Measurements from ENCODE around the gene HOPX.
"Not testable (repeated sequence)": the region's sequence is repeated elsewhere in the genome, so short reads cannot be mapped to it uniquely, and the experiment has no call there.

The HOPX gene, protein sequence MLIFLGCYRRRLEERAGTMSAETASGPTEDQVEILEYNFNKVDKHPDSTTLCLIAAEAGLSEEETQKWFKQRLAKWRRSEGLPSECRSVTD
- total RNA-seq = 6.8 to 119 (median 42.6) reads per million in 4 experiments

DNA sequence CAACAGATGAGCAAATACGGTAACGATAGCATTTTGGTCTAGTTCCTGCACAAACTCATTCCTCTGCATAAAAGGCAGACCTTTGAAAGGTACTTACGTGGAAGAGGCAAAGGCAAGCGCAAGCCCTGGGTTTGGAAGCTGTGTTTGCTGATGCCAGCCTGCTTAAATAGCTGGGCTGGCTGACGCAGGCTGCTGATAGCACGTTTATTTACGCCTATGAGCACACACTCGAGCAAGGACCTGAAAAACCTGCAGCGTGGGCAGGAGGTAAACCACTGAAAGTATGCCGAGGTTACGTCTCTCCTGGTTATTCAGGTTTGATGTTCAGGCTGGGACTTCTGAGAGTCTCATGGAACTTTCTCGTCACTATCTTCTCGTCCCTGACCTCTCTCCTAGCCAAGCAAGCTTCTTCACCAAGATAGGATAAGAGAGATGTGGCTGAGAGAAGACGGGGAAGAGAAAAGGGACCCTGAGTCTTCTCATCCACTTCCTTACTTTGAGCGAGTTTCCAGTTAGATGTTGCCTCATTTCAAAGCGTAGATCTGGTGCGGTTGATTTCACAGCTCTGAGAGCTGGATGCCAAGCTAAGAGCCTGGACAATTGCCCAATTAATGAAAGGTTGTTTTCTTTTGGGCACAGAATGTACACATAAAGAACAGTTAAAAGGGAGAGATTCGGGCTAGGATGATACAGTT lies at the start of gene HOPX:
Gene HOPX (minus strand): TSS at position 139 of the 695 bp plus-strand sequence. CDS start 23,480 bp downstream, outside the sequence.
- DNase-seq = no peak

DNA sequence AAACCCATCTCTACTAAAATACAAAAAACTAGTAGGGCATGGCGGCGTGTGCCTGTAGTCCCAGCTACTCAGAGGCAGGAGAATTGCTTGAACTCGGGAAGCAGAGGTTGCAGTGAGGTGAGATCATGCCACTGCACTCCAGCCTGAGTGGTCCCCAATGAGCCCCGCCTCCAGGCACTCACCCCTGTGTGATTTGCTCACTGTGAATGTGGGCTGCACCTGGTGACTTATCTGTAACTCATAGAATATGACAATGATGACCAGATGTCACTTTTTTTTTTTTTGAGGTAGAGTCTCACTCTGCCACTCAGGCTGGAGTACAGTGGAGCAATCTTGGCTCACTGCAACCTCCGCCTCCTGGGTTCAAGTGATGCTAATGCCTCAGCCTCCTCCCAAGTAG lies 49.0 kb upstream of the HOPX start:
- DNase-seq = no peak

GRCh38 chr4:56728512-56728911 lies 47.4 kb upstream of the HOPX start:
- DNase-seq = no peak

DNA sequence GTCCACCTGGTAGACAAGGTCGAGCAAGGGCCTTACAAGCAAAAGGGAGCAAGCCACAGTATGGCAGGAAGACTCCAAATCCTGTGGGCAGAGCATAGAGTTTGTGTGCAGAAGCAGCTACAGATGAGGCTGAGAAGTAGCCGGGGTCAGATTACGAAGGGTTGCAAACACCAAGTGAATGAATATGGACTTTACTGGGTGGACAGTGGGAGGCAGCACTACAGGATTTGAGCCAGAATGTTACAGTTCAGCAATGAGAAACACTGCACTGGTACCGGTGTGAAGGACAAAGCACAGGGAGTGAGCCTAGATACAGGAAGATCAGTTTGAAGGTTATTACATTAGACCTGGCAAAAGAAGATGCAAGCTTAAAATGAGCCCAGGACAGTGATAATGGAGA lies 46.1 kb upstream of the HOPX start:
- DNase-seq = no peak

DNA sequence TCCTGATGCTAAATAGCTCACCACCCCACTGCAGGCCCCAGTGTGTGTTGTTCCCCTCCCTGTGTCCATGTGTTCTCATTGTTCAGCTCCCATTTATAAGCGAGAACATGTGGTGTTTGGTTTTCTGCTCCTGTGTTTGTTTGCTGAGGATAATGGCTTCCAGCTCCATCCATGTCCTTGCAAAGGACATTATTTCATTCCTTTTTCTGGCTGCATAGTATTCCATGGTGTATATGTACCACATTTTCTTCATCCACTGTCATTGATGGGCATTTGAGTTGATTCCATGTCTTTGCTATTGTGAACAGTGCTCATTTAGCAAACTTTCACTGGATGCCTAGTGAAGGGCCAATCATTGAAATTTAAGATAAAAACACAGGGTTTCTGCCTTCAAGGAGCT lies 45.5 kb upstream of the HOPX start:
- not testable (repeated sequence) for DNase-seq

GRCh38 chr4:56723659-56724230 lies 42.6 kb upstream of the HOPX start:
- no peak for DNase-seq

DNA sequence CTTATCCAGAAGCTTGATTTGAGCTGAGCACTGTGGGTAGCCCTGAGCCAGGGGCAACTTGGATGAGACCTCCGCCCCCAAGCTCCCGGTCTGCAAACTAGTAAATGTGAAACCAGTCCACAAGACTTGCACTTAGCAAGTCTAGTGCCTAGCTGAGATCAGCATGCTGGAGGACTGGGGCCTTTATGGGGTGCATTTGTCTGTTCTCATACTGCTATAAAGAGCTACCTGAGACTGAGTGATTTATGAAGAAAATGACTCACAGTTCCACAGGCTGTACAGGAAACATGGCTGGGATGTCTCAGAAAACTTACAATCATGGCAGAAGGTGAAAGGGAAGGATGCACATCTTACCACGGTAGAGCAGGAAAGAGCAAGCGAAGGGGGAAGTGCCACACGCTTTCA lies 42.1 kb upstream of the HOPX start:
- DNase-seq = no peak

DNA sequence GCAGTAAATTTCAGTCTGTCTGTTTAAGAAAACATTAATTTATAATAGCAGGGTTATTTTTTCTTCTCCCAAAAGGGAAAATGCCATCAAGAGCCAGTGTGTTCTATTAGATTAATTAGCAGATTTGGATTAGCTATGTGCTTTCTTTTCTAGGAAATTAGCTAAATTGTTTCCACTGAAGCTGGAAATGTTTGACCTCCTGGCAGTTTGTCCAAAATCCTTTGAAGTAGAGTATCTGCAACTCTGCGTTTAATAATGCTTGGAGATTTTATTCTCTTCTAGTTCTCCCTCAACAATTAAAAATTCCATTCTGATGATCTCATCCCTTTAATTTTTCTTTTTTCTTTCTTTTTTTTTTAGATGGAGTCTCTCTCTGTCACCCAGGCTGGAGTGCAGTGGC lies 27.1 kb upstream of the HOPX start:
- no peak for DNase-seq

DNA sequence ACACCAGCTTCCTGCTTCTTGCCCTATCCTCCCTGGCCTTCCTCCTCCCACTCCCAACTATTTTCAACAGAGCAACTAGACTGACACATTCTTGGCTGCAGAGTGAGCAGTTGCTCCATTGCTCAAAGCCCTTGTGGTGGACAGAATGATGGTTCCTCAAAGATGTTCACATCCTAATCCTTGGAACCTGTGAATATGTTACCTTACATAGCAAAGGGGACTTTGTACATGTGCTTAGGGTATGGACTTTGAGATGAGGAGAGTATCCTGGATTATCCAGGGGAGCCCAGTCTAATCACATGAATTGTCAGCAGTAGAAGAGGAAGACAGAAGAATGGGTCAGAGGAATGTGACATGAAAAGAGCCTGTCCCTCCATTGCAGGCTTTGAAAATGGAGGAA lies 24.9 kb upstream of the HOPX start:
- no peak for DNase-seq

DNA sequence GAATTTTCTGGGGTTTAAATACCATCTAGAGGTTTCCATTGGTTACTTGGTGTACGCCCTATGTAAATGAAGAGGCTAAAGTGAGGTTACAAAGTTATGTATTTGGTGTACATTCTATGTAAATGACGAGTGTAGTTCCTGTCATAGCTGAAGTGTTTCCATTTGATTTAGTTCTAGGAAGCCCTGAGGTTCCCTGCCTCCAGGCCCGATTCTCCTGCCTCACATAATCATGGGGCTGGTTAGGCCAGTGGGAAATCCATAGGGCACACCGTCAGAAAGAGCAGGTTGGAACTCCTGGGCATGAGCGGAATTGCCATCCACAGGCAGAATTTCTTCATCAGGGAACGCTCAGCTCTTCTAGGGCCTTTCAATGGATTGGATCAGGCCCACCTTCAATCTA lies 24.2 kb upstream of the HOPX start:
- DNase-seq = no peak

- DNase-seq = no peak
Measured at GRCh38 chr4:56704089-56704871, 23.2 kb upstream of the HOPX start.

GRCh38 chr4:56703378-56703777 lies 22.3 kb upstream of the HOPX start:
- DNase-seq = no peak

DNA sequence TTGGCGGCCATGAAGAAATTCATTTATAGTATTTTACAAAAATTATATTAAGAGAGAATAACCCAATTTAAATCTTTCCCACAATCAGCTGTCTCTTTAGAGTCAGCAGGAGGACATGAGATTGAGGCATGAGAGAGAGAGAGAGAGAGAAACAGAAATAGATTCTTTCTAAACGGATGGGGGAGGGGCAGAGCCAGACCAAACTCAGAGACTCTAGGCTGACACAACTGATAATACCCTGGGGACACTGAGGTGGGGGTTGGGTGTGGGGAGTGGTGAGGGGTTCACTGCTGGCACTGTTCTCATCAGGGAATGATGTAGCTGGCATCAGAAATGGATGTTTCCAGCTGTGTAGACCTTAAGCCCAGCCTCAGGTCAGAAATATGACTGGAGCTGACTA lies 20.5 kb upstream of the HOPX start:
- no peak for DNase-seq

GRCh38 chr4:56701161-56701480 lies 20.0 kb upstream of the HOPX start:
- no peak for DNase-seq

- no peak for DNase-seq
Measured at GRCh38 chr4:56699537-56700105, 18.5 kb upstream of the HOPX start.

GRCh38 chr4:56698329-56698728 lies 17.2 kb upstream of the HOPX start:
- no peak for DNase-seq

- DNase-seq = no peak
Measured at GRCh38 chr4:56696056-56696455, 15.0 kb upstream of the HOPX start.

DNA sequence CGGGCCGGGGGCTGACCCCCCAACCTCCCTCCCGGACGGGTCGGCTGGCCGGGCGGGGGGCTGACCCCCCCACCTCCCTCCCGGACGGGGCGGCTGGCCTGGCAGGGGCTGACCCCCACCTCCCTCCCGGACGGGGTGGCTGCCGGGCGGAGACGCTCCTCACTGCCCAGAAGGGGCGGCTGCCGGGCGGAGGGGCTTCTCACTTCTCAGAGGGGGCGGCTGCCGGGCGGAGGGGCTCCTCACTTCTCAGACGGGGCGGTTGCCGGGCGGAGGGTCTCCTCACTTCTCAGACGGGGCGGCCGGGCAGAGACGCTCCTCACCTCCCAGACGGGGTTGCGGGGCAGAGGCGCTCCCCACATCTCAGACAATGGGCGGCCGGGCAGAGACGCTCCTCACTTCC lies 12.4 kb upstream of the HOPX start:
- not testable (repeated sequence) for DNase-seq

GRCh38 chr4:56692576-56692975 lies 11.5 kb upstream of the HOPX start:
- no peak for DNase-seq

- DNase-seq = no peak
Measured at GRCh38 chr4:56691425-56691824, 10.3 kb upstream of the HOPX start.

DNA sequence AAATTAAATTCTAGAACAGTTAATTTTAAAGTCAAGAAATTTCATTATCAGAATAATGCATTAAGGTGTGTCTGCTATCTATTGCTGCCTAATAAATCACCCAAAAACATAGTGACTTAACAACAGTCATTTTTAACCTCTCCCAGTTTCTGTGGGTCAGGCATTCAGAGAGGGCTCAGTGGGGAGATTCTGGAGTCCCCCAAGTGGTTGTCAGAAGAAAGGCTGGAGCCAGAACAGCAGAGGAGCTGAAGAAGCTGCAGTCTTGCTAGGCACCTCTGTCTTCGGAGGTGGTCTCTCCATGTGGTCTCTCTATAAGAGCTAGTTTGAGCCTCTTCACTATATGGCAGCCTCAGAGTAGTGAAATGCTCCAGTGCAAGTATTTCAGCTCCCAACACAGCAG lies 9.3 kb upstream of the HOPX start:
- DNase-seq = no peak

DNA sequence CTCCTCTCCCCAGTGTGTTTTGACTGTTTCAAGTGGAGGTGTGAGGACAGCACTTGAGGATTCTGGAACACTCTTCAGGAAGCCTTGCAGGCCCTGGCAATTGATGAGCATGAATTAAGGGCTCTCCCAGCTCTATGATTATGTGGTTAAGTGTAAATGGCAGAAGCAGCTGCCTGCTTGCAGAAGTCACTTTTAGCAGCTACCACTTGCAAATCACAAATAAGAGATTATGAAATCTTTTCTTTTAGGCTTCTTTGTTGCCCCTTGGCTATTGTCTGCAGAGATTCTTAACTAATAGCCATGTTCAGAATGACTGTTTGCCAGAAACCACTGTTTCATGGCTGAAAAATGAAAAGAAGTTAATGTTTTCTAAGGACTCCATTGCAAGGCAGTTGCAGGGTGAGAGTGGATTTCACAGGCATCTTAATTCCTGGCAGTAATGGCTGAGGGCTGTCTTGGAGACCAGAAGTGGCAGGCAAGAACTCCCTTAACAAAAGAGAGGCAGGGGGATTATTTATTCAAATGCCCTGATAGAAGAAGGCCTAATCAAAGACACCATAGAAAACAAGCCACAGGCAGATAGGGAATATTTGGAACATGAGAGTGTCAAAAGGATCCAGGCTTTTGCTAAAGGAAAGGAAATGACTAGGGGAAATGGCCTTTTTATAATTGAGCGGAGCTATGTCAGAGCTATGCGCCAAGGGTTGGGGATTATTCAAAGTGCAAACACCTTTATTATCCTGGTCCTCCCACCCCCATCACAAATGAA lies 8.3 kb upstream of the HOPX start:
- DNase-seq = no peak

- no peak for DNase-seq
Measured at GRCh38 chr4:56688094-56688647, 7.1 kb upstream of the HOPX start.

Measured in effector CD8-positive, alpha-beta T cell (primary cell).